Liver (tissue), 3 donors: ENCODE data around the gene ATP5F1B.

Source experiments
- EGR1 ChIP-seq, 2 donors: IDR thresholded peaks; 2 replicates each; pipeline ENCODE4 v1.6.1; 2016 to 2018; ENCODE audit warnings: antibody characterized with exemption in 2 of 2, low read depth in 2 of 2
- HNF4A ChIP-seq, 2 donors: conservative IDR thresholded peaks; 2 replicates each; pipeline ENCODE4 v1.6.1; 2016; ENCODE audit warnings: antibody characterized with exemption in 2 of 2, mild to moderate bottlenecking in 2 of 2
- RAD21 ChIP-seq, 2 donors: IDR thresholded peaks; 2 replicates each; pipeline ENCODE4 v1.6.1; 2016; ENCODE audit warnings: antibody characterized with exemption in 2 of 2, mild to moderate bottlenecking in 2 of 2
- SP1 ChIP-seq: IDR thresholded peaks from 2 replicates; pipeline ENCODE4 v1.6.1; 2018; ENCODE audit warnings: antibody characterized with exemption, mild to moderate bottlenecking
- TF ChIP-seq, protein P1 (sequence below): fragments of 150-350 bp; IDR thresholded peaks from 2 replicates; pipeline ENCODE4 v1.5.1; 2017; ENCODE audit warnings: improper control_type of control experiment, low read depth, low read length; ENCODE audit not compliant: missing input control
- TF ChIP-seq, protein P2 (sequence below): IDR thresholded peaks from 2 replicates; pipeline ENCODE4 v1.6.1; 2016; ENCODE audit warnings: antibody characterized with exemption
- donor health status: healthy.
- donor health status: healthy.

DNA sequence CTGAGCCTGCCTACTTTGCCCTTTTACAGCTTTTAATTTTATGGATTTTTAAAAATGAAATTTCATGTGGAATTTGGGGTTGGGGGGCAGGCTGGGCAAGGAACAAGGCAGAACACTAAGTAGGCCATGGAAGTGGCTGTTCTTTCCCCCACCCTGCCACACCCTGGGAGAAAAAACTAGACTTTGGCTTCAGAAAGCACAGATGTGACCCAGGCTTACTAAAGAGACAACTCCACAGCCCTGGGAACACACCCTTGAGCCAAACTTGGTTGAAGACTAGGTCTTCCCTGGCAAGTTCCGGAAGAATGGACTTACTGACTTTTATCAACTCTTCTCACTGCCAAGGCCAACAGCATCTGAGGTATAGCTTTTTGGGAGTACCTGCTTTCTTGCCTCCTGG is 56.0 kb downstream of the ATP5F1B start:
- TF ChIP-seq, protein P1, sequence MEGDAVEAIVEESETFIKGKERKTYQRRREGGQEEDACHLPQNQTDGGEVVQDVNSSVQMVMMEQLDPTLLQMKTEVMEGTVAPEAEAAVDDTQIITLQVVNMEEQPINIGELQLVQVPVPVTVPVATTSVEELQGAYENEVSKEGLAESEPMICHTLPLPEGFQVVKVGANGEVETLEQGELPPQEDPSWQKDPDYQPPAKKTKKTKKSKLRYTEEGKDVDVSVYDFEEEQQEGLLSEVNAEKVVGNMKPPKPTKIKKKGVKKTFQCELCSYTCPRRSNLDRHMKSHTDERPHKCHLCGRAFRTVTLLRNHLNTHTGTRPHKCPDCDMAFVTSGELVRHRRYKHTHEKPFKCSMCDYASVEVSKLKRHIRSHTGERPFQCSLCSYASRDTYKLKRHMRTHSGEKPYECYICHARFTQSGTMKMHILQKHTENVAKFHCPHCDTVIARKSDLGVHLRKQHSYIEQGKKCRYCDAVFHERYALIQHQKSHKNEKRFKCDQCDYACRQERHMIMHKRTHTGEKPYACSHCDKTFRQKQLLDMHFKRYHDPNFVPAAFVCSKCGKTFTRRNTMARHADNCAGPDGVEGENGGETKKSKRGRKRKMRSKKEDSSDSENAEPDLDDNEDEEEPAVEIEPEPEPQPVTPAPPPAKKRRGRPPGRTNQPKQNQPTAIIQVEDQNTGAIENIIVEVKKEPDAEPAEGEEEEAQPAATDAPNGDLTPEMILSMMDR, result no peak
- TF ChIP-seq, protein P2, sequence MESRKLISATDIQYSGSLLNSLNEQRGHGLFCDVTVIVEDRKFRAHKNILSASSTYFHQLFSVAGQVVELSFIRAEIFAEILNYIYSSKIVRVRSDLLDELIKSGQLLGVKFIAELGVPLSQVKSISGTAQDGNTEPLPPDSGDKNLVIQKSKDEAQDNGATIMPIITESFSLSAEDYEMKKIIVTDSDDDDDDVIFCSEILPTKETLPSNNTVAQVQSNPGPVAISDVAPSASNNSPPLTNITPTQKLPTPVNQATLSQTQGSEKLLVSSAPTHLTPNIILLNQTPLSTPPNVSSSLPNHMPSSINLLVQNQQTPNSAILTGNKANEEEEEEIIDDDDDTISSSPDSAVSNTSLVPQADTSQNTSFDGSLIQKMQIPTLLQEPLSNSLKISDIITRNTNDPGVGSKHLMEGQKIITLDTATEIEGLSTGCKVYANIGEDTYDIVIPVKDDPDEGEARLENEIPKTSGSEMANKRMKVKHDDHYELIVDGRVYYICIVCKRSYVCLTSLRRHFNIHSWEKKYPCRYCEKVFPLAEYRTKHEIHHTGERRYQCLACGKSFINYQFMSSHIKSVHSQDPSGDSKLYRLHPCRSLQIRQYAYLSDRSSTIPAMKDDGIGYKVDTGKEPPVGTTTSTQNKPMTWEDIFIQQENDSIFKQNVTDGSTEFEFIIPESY, result no peak
- TF ChIP-seq SP1, result no peak
- no peak for TF ChIP-seq RAD21 (IDR thresholded peaks at IDR 0.05)
- TF ChIP-seq EGR1 (IDR thresholded peaks at IDR 0.05; ENCODE audit: low read depth in 2 of 2), result no peak
- no peak for TF ChIP-seq HNF4A (conservative IDR thresholded peaks at IDR 0.05)
